GM19351 (cell line): ENCODE measurements around the gene PRKCA.
"Not testable (repeated sequence)": the region's sequence is repeated elsewhere in the genome, so short reads cannot be mapped to it uniquely, and the experiment has no call there.

ENCODE experiments used
- ATAC-seq: cut with Tn5 transposase; IDR thresholded peaks from one replicate; pipeline ENCODE4 v1.9.1; 2021; ENCODE audit warnings: mild to moderate bottlenecking, moderate library complexity; ENCODE audit not compliant: unreplicated experiment

PRKCA gene

GRCh38 chr17:66724581-66725341 is 422.3 kb downstream of the PRKCA start:
- ATAC-seq, result no peak

- not testable (repeated sequence) for ATAC-seq
These were observed 423.0 kb downstream of the PRKCA start for GRCh38 chr17:66725438-66725837.

GRCh38 chr17:66725956-66726355 is 423.5 kb downstream of the PRKCA start:
- ATAC-seq, result no peak

GRCh38 chr17:66726371-66726770 is 424.0 kb downstream of the PRKCA start:
- ATAC-seq, result no peak

- ATAC-seq, result no peak
These were observed 424.4 kb downstream of the PRKCA start for GRCh38 chr17:66726846-66727245.

- peak; percentile 67 for ATAC-seq
These were observed 425.5 kb downstream of the PRKCA start for GRCh38 chr17:66727634-66728570.

- ATAC-seq, result no peak
These were observed 428.1 kb downstream of the PRKCA start for GRCh38 chr17:66730461-66730923.

- ATAC-seq, result no peak
These were observed 431.3 kb downstream of the PRKCA start for GRCh38 chr17:66733759-66734158.

GRCh38 chr17:66734186-66734943 is 432.0 kb downstream of the PRKCA start:
- no peak for ATAC-seq

- no peak for ATAC-seq
These were observed 435.1 kb downstream of the PRKCA start for GRCh38 chr17:66737524-66737923.

GRCh38 chr17:66738301-66738700 is 435.9 kb downstream of the PRKCA start:
- no peak for ATAC-seq

GRCh38 chr17:66739553-66739952 is 437.1 kb downstream of the PRKCA start:
- ATAC-seq, result no peak

- no peak for ATAC-seq
These were observed 437.8 kb downstream of the PRKCA start for GRCh38 chr17:66740226-66740625.

- no peak for ATAC-seq
These were observed 441.1 kb downstream of the PRKCA start for GRCh38 chr17:66743511-66743910.

- no peak for ATAC-seq
These were observed 444.3 kb downstream of the PRKCA start for GRCh38 chr17:66746736-66747135.

- ATAC-seq, result no peak
These were observed 445.3 kb downstream of the PRKCA start for GRCh38 chr17:66747578-66748275.

GRCh38 chr17:66748578-66748977 is 446.2 kb downstream of the PRKCA start:
- ATAC-seq, result no peak

GRCh38 chr17:66749217-66749832 is 446.9 kb downstream of the PRKCA start:
- ATAC-seq, result no peak

- ATAC-seq, result no peak
These were observed 447.7 kb downstream of the PRKCA start for GRCh38 chr17:66750116-66750515.
